Natural killer cell (primary cell): ENCODE data around the gene ANKRD11. TPM values are rescaled to one million over a fixed set of nuclear protein-coding genes. Genes with fewer than 3 reads are reported as not detected.

Experiments used
- ATAC-seq, 3 donors: fragments of 150-1000 bp in 2 of 3; fragments of 200-7000 bp in 1 of 3; cut with Tn5 transposase; 1 replicate in 1 of 3; 2 replicates in 2 of 3; pipeline ENCODE4 v1.10.0; 2021; ENCODE audit warnings: mild to moderate bottlenecking in 2 of 3, moderate library complexity in 2 of 3
- DNase-seq, 2 donors: peaks; one replicate each; pipeline versions ENCODE4 v3.0.0 to v3.0.0-alpha.2; 2013 to 2021; ENCODE audit warnings: mixed read lengths in 1 of 2
- H3K27ac ChIP-seq: one replicate; pipeline ENCODE4 v1.5.1; 2013; ENCODE audit warnings: mild to moderate bottlenecking, low read length
- H3K27me3 ChIP-seq: one replicate; pipeline ENCODE4 v1.6.1; 2013; ENCODE audit warnings: low read length; ENCODE audit not compliant: control insufficient read depth, insufficient read depth
- H3K36me3 ChIP-seq: one replicate; pipeline ENCODE4 v1.6.1; 2013; ENCODE audit warnings: low read length; ENCODE audit not compliant: control insufficient read depth, insufficient read depth
- H3K4me1 ChIP-seq: one replicate; pipeline ENCODE4 v1.6.1; 2013; ENCODE audit warnings: low read length; ENCODE audit not compliant: control insufficient read depth, insufficient read depth
- H3K4me3 ChIP-seq: one replicate; pipeline ENCODE4 v1.5.1; 2013; ENCODE audit warnings: low read length
- H3K9me3 ChIP-seq: one replicate; pipeline ENCODE4 v1.6.1; 2013; ENCODE audit warnings: low read length; ENCODE audit not compliant: control insufficient read depth, insufficient read depth
- H3K27ac Mint-ChIP-seq, 2 donors: one replicate each; pipeline ENCODE4 v1.8.0; 2022; ENCODE audit warnings: mild to moderate bottlenecking in 2 of 2, mixed read lengths in 2 of 2, moderate library complexity in 1 of 2
- H3K27me3 Mint-ChIP-seq, 2 donors: one replicate each; pipeline ENCODE4 v1.8.0; 2022; ENCODE audit warnings: low read depth in 2 of 2, mixed read lengths in 2 of 2
- H3K36me3 Mint-ChIP-seq: one replicate; pipeline ENCODE4 v1.8.0; 2022; ENCODE audit warnings: mixed read lengths
- H3K4me1 Mint-ChIP-seq, 2 donors: one replicate each; pipeline ENCODE4 v1.8.0; 2022; ENCODE audit warnings: mixed read lengths in 2 of 2
- H3K4me3 Mint-ChIP-seq: one replicate; pipeline ENCODE4 v1.8.0; 2022; ENCODE audit warnings: mild to moderate bottlenecking, moderate library complexity, mixed read lengths
- H3K9me3 Mint-ChIP-seq, 2 donors: one replicate each; pipeline ENCODE4 v1.8.0; 2022; ENCODE audit warnings: mixed read lengths in 2 of 2
- WGBS: methylation state at CpG from one replicate; pipeline ENCODE4 v1.1.7; 2013; ENCODE audit warnings: missing lambda C conversion rate; ENCODE audit not compliant: insufficient coverage; 5-methylcytosine and 5-hydroxymethylcytosine counted together
- intact Hi-C: fragments of 100-400 bp; cut with micrococcal nuclease; formaldehyde crosslinking; loops from one replicate; pipeline ENCODE4 v1.14.2; 2022
- total RNA-seq, 4 donors: library from RNA; stranded (reverse); fragments of 120-200 nt in 1 of 4; gene quantifications; one replicate each; pipeline versions ENCODE4 v1.2.3 to v1.2.4, GENCODE V29; 2013 to 2022
- TF ChIP-seq, protein P1 (sequence below): fragments of 200-600 bp; IDR thresholded peaks from one replicate; pipeline ENCODE4 v1.8.0; 2022; ENCODE audit warnings: antibody characterized with exemption

ANKRD11 gene
- total RNA-seq, 3 donors from 2014 or later (not counting 1 experiment from before 2014, with no cell fraction given) = 230 to 299 (median 287) TPM

DNA sequence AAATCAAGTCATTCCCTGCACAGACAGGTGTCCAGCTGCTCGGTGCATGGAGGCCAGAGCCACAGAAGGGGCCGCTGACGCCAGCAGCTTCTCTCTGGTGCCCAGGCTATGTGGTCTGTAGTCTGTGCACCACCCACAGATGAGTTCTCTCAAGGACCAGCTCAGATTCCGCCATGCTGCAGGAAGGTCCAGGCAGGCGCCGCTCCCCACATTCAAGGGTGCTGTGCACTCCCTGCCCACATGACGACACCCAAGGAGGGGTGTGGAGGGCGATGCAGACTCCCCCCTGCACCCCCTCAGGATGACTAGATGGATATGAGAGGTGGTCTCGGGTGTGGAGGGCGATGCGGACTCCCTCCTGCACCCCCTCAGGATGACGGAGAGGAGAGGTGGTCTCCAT is 119.0 kb downstream of the ANKRD11 start:
- no peaks in the 10 kb centered on the region for H3K27me3 Mint-ChIP-seq
- peaks cover 9% of the 10 kb centered on the region for H3K36me3 ChIP-seq
- no peaks in the 10 kb centered on the region for H3K9me3 ChIP-seq
- H3K4me3 Mint-ChIP-seq = no peak overlapping the region
- no peaks in the 10 kb centered on the region for H3K36me3 Mint-ChIP-seq
- H3K27me3 ChIP-seq = no peaks in the 10 kb centered on the region
- no peak for ATAC-seq
- no peak overlapping the region for H3K4me3 ChIP-seq
- peak overlapping the region in 1 of 2 donors; percentile 18 for H3K27ac Mint-ChIP-seq
- peaks cover 78 to 85% of the 10 kb centered on the region in 2 donors for H3K4me1 Mint-ChIP-seq
- WGBS = 96% methylated on average over 12 of the region's 12 CpGs
- TF ChIP-seq, protein P1, sequence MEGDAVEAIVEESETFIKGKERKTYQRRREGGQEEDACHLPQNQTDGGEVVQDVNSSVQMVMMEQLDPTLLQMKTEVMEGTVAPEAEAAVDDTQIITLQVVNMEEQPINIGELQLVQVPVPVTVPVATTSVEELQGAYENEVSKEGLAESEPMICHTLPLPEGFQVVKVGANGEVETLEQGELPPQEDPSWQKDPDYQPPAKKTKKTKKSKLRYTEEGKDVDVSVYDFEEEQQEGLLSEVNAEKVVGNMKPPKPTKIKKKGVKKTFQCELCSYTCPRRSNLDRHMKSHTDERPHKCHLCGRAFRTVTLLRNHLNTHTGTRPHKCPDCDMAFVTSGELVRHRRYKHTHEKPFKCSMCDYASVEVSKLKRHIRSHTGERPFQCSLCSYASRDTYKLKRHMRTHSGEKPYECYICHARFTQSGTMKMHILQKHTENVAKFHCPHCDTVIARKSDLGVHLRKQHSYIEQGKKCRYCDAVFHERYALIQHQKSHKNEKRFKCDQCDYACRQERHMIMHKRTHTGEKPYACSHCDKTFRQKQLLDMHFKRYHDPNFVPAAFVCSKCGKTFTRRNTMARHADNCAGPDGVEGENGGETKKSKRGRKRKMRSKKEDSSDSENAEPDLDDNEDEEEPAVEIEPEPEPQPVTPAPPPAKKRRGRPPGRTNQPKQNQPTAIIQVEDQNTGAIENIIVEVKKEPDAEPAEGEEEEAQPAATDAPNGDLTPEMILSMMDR = no peak
- no peaks in the 10 kb centered on the region for H3K9me3 Mint-ChIP-seq
- H3K27ac ChIP-seq = no peak overlapping the region
- intact Hi-C loops = no loop called here
- DNase-seq = no peak
- H3K4me1 ChIP-seq = peaks cover 64% of the 10 kb centered on the region

DNA sequence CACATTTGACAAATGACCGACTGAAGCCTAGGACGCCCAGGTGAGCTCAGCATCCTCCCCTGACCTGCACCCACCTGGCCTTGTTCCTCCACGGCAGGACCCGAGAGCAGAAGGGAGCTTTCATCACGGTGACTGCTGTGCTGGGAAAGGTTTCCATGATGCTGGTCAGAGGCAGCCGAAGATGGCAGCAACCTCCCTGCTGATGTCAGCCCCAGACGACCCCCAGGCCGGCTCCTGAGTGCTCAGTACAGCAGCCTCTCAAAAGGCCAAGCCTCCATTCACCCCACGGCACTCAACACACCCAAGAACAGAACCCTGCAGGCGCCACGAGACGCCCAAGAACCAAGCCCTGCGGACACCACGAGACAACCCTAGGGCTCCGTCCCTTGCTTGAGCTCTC is 119.8 kb downstream of the ANKRD11 start:
- H3K4me1 ChIP-seq = peaks cover 64% of the 10 kb centered on the region
- H3K27me3 Mint-ChIP-seq = no peaks in the 10 kb centered on the region
- 91% methylated on average over 15 of the region's 15 CpGs for WGBS
- no peak for ATAC-seq
- no peak overlapping the region for H3K4me3 ChIP-seq
- H3K36me3 ChIP-seq = peaks cover 9% of the 10 kb centered on the region
- H3K27ac ChIP-seq = no peak overlapping the region
- DNase-seq = no peak
- TF ChIP-seq, protein P1 = no peak
- no peaks in the 10 kb centered on the region for H3K27me3 ChIP-seq
- H3K27ac Mint-ChIP-seq = no peak overlapping the region
- H3K9me3 ChIP-seq = no peaks in the 10 kb centered on the region
- H3K36me3 Mint-ChIP-seq = no peaks in the 10 kb centered on the region
- no peak overlapping the region for H3K4me3 Mint-ChIP-seq
- intact Hi-C loops = no loop called here
- H3K4me1 Mint-ChIP-seq = peaks cover 77 to 85% of the 10 kb centered on the region in 2 donors
- H3K9me3 Mint-ChIP-seq = no peaks in the 10 kb centered on the region

DNA sequence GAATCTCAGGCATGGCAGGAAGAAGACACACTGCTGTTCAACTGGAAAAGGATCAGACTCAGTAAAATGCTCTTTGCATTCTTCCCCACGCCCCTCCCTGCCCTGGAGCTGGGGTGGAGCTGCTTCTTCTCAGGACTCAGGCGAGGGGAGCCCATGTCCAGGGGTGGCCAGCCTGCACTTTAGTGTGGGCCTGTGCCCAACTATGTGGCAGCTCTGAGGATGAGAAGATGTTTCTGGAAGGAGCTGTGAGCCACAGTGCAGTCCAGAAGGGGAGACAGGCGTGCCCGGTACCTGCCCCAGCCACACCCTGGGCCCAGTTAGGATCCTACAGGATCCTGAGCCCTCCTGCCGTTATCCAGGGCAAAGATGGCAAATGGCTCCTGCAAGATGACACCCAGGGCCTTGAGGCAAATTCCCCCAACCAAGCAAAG is 120.3 kb downstream of the ANKRD11 start:
- H3K27ac ChIP-seq = no peak overlapping the region
- TF ChIP-seq, protein P1 = no peak
- no peaks in the 10 kb centered on the region for H3K36me3 Mint-ChIP-seq
- 90% methylated on average over 5 of the region's 5 CpGs for WGBS
- no peaks in the 10 kb centered on the region for H3K9me3 Mint-ChIP-seq
- DNase-seq (no peak), ATAC-seq (no peak)
- peaks cover 9% of the 10 kb centered on the region for H3K36me3 ChIP-seq
- peaks cover 64% of the 10 kb centered on the region for H3K4me1 ChIP-seq
- H3K27me3 Mint-ChIP-seq = no peaks in the 10 kb centered on the region
- intact Hi-C loops = no loop called here
- H3K4me3 Mint-ChIP-seq = no peak overlapping the region
- no peaks in the 10 kb centered on the region for H3K9me3 ChIP-seq
- peak overlapping the region in 1 of 2 donors; percentile 61 for H3K27ac Mint-ChIP-seq
- H3K4me1 Mint-ChIP-seq = peaks cover 78 to 90% of the 10 kb centered on the region in 2 donors
- H3K27me3 ChIP-seq = no peaks in the 10 kb centered on the region
- H3K4me3 ChIP-seq = no peak overlapping the region

DNA sequence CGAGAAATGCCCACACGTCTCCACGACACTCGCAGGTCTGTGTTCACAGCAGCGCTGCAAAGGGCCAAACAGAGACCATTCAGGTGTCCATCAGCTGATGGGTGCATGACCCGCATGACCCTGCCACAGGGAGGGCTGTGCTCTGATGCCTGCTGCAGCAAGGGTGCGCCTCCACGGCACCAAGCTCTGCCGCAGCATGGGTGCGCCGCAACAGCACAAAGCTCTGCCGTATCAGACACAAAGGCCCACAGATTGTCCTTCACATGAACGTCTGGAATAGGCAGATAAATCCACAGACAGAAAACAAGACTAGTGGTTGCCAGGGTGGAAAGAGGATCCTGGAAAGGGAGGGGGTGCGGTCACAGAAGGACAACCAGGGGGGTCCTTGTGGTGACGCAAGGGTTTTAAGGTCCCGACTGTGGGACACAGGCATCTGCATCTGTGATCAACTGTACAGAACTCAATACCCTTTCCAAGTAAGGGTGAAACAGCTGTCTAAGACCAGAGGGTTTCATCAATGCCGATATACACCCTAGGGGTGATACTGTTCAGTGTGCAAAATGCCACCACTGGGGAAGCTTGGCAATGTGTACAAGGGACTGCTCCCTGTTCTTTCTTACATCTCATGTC is 121.0 kb downstream of the ANKRD11 start:
- Histone ChIP-seq H3K27ac (no peak overlapping the region), H3K4me3 (no peak overlapping the region), H3K27me3 (no peaks in the 10 kb centered on the region), H3K9me3 (no peaks in the 10 kb centered on the region), H3K4me1 (peaks cover 64% of the 10 kb centered on the region), H3K36me3 (peaks cover 9% of the 10 kb centered on the region)
- DNase-seq = no peak
- WGBS = 94% methylated on average over 17 of the region's 17 CpGs
- no peak for ATAC-seq
- H3K27ac Mint-ChIP-seq = peak overlapping the region in 1 of 2 donors; percentile 61
- no peaks in the 10 kb centered on the region for H3K36me3 Mint-ChIP-seq
- TF ChIP-seq, protein P1 = no peak
- no peaks in the 10 kb centered on the region for H3K27me3 Mint-ChIP-seq
- H3K9me3 Mint-ChIP-seq = no peaks in the 10 kb centered on the region
- no peak overlapping the region for H3K4me3 Mint-ChIP-seq
- intact Hi-C loops = no loop called here
- H3K4me1 Mint-ChIP-seq = peaks cover 82 to 92% of the 10 kb centered on the region in 2 donors
